SU-DHL-6 (cell line): ENCODE results near the gene RAB26.

Source experiments
- H2AFZ ChIP-seq: fragments of 200-600 bp; sonication (generic); 2 replicates; pipeline ENCODE4 v1.6.1; 2014; ENCODE audit warnings: low read depth, mild to moderate bottlenecking, moderate library complexity, mixed read lengths, antibody characterized with exemption, low read length; ENCODE audit not compliant: severe bottlenecking
- H3F3A ChIP-seq: fragments of 200-600 bp; shearing (Covaris generic); 2 replicates; pipeline ENCODE4 v1.6.0; 2016; ENCODE audit warnings: antibody characterized with exemption, mild to moderate bottlenecking; ENCODE audit not compliant: insufficient read depth
- H3K27ac ChIP-seq: fragments of 200-600 bp; sonication (generic); 2 replicates; pipeline ENCODE4 v1.5.1; 2016; ENCODE audit warnings: low read depth, mild to moderate bottlenecking, low read length, moderate library complexity, mixed read lengths
- H3K27me3 ChIP-seq: fragments of 200-600 bp; sonication (generic), shearing (Covaris generic); 2 replicates; pipeline ENCODE4 v1.6.0; 2014; ENCODE audit warnings: mild to moderate bottlenecking, low read length
- H3K36me3 ChIP-seq: fragments of 200-600 bp; sonication (generic); 2 replicates; pipeline ENCODE4 v1.6.1; 2014; ENCODE audit warnings: mild to moderate bottlenecking, low read length, mixed read lengths
- H3K4me2 ChIP-seq: fragments of 300-600, 200-600 bp; shearing (Covaris generic), sonication (generic); 2 replicates; pipeline ENCODE4 v1.6.0; 2014; ENCODE audit warnings: low read length, low read depth, mild to moderate bottlenecking; ENCODE audit not compliant: poor library complexity, severe bottlenecking
- H3K4me3 ChIP-seq: fragments of 200-600 bp; sonication (generic); 2 replicates; pipeline ENCODE4 v1.5.1; 2014; ENCODE audit warnings: antibody characterized with exemption, low read length, mild to moderate bottlenecking, mixed read lengths; ENCODE audit not compliant: insufficient read depth, poor library complexity, severe bottlenecking
- H3K79me2 ChIP-seq: fragments of 200-600 bp; sonication (generic); 2 replicates; pipeline ENCODE4 v1.6.1; 2014; ENCODE audit warnings: mild to moderate bottlenecking, low read length, moderate library complexity; ENCODE audit not compliant: insufficient read depth
- H3K9ac ChIP-seq: fragments of 200-600 bp; sonication (generic); 2 replicates; pipeline ENCODE4 v1.7.0; 2014; ENCODE audit warnings: mild to moderate bottlenecking, low read length
- H3K9me2 ChIP-seq: fragments of 200-600 bp; sonication (generic); replicated peaks from 2 replicates; pipeline ENCODE4 v1.6.1; 2014; ENCODE audit warnings: low read length; ENCODE audit not compliant: insufficient read depth
- H3K9me3 ChIP-seq: fragments of 200-600 bp; sonication (generic); 2 replicates; pipeline ENCODE4 v1.6.1; 2014; ENCODE audit warnings: low read length, mixed read lengths; ENCODE audit not compliant: insufficient read depth
- H4K20me1 ChIP-seq: fragments of 200-600 bp; sonication (generic); 2 replicates; pipeline ENCODE4 v1.6.1; 2014; ENCODE audit warnings: low read depth, mild to moderate bottlenecking, antibody characterized with exemption, low read length, moderate library complexity, mixed read lengths
- CTCF ChIP-seq: fragments of 200-600 bp; sonication (generic); IDR thresholded peaks from one replicate; pipeline ENCODE4 v1.5.1; 2017; ENCODE audit warnings: antibody characterized with exemption, mild to moderate bottlenecking, low read length, moderate library complexity; ENCODE audit not compliant: insufficient read depth, poor library complexity, severe bottlenecking
- EZH2phosphoT487 ChIP-seq: fragments of 200-600 bp; sonication (generic), shearing (Covaris generic); conservative IDR thresholded peaks from 2 replicates; pipeline ENCODE4 v1.6.1; 2018; ENCODE audit warnings: mild to moderate bottlenecking, antibody characterized with exemption, low read length, moderate library complexity, mixed read lengths

The RAB26 gene

GRCh38 chr16:2184346-2184745 lies 35.9 kb downstream of the RAB26 start:
- Histone ChIP-seq H3K4me2 (no peak overlapping the region), H3F3A (no peaks in the 10 kb centered on the region), H2AFZ (no peak overlapping the region), H4K20me1 (no peaks in the 10 kb centered on the region; the same call in 1 of the 2 replicates), H3K27ac (no peak overlapping the region), H3K9me2 (no peaks in the 10 kb centered on the region), H3K4me3 (no peak overlapping the region), H3K9ac (no peak overlapping the region), H3K9me3 (no peaks in the 10 kb centered on the region), H3K79me2 (no peaks in the 10 kb centered on the region), H3K36me3 (no peaks in the 10 kb centered on the region), H3K27me3 (no peaks in the 10 kb centered on the region)
- TF ChIP-seq CTCF (no peak), EZH2phosphoT487 (no peak)

- H3K9me3 ChIP-seq = no peaks in the 10 kb centered on the region
- H3F3A ChIP-seq = no peaks in the 10 kb centered on the region
- no peaks in the 10 kb centered on the region for H3K36me3 ChIP-seq
- no peak overlapping the region for H2AFZ ChIP-seq
- H3K4me2 ChIP-seq = no peak overlapping the region
- H3K9ac ChIP-seq = no peak overlapping the region
- no peaks in the 10 kb centered on the region for H3K79me2 ChIP-seq
- no peaks in the 10 kb centered on the region; the same call in 1 of the 2 replicates for H4K20me1 ChIP-seq
- no peaks in the 10 kb centered on the region for H3K27me3 ChIP-seq
- no peak for TF ChIP-seq CTCF
- TF ChIP-seq EZH2phosphoT487 = no peak
- H3K9me2 ChIP-seq = no peaks in the 10 kb centered on the region
- H3K4me3 ChIP-seq = no peak overlapping the region
- H3K27ac ChIP-seq = no peak overlapping the region
Observed at GRCh38 chr16:2184962-2185361, 36.5 kb downstream of the RAB26 start.

- Histone ChIP-seq H3K79me2 (no peaks in the 10 kb centered on the region), H3K27ac (no peak overlapping the region), H3K9ac (no peak overlapping the region), H3K9me2 (no peaks in the 10 kb centered on the region), H2AFZ (no peak overlapping the region), H4K20me1 (no peaks in the 10 kb centered on the region; the same call in 1 of the 2 replicates), H3K4me2 (no peak overlapping the region), H3F3A (no peaks in the 10 kb centered on the region), H3K27me3 (no peaks in the 10 kb centered on the region), H3K36me3 (no peaks in the 10 kb centered on the region), H3K9me3 (no peaks in the 10 kb centered on the region), H3K4me3 (no peak overlapping the region)
- TF ChIP-seq CTCF (no peak), EZH2phosphoT487 (no peak)
Observed at GRCh38 chr16:2186064-2186463, 37.6 kb downstream of the RAB26 start.

- H3K9ac ChIP-seq = no peak overlapping the region
- H3K27ac ChIP-seq = no peak overlapping the region
- no peak overlapping the region for H3K4me3 ChIP-seq
- no peaks in the 10 kb centered on the region for H3K27me3 ChIP-seq
- no peaks in the 10 kb centered on the region for H3K79me2 ChIP-seq
- no peak overlapping the region for H3K4me2 ChIP-seq
- no peaks in the 10 kb centered on the region for H3F3A ChIP-seq
- no peak overlapping the region for H2AFZ ChIP-seq
- no peaks in the 10 kb centered on the region; the same call in 1 of the 2 replicates for H4K20me1 ChIP-seq
- TF ChIP-seq CTCF = no peak
- no peak for TF ChIP-seq EZH2phosphoT487
- no peaks in the 10 kb centered on the region for H3K9me2 ChIP-seq
- no peaks in the 10 kb centered on the region for H3K9me3 ChIP-seq
- H3K36me3 ChIP-seq = no peaks in the 10 kb centered on the region
Observed at GRCh38 chr16:2186505-2186904, 38.1 kb downstream of the RAB26 start.
